Effector memory CD4-positive, alpha-beta T cell (primary cell): Measurements from ENCODE around the gene R3HDM2.

ENCODE experiments used
- DNase-seq, 3 donors: peaks; one replicate each; pipeline ENCODE4 v3.0.0-alpha.2; 2020
- H3K27ac ChIP-seq: 2 replicates; pipeline ENCODE4 v1.7.0; 2013; ENCODE audit warnings: mild to moderate bottlenecking, low read length, moderate library complexity; ENCODE audit not compliant: insufficient read depth, poor library complexity, severe bottlenecking
- H3K27me3 ChIP-seq: replicated peaks from 2 replicates; pipeline ENCODE4 v1.7.0; 2013; ENCODE audit warnings: mild to moderate bottlenecking, low read length; ENCODE audit not compliant: insufficient read depth, control insufficient read depth, poor library complexity, severe bottlenecking
- H3K36me3 ChIP-seq: 2 replicates; pipeline ENCODE4 v1.7.0; 2013; ENCODE audit warnings: mild to moderate bottlenecking, low read length, moderate library complexity; ENCODE audit not compliant: control insufficient read depth, insufficient read depth
- H3K4me1 ChIP-seq: 2 replicates; pipeline ENCODE4 v1.7.0; 2013; ENCODE audit warnings: low read length, mild to moderate bottlenecking; ENCODE audit not compliant: control insufficient read depth, insufficient read depth, poor library complexity, severe bottlenecking
- H3K4me3 ChIP-seq: 2 replicates; pipeline ENCODE4 v1.7.0; 2013; ENCODE audit warnings: low read length, low read depth, mild to moderate bottlenecking; ENCODE audit not compliant: insufficient read depth, poor library complexity, severe bottlenecking
- H3K9me3 ChIP-seq: 2 replicates; pipeline ENCODE4 v1.7.0; 2013; ENCODE audit warnings: mild to moderate bottlenecking, low read length, moderate library complexity; ENCODE audit not compliant: control insufficient read depth

R3HDM2 gene

DNA sequence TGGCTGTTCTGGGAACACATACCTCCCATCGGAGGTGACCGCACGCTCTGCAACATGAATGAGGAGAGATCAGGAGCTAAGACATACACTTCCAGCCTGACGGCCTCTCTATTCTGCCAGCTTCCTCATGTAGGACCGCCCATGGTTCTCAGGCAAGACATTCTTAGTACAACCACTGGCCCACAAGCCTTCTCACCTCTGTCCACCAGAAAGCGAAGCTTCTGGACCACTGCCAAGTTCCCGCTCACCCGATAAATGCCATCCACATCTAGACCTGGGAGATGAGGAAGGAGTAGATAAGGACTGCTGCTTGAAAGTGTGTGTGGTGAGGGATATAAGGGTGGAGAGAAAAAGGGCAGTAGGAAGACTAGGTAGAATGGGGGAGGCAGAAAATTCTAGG, 43.6 kb upstream of the R3HDM2 start:
- no peaks in the 10 kb centered on the region for H3K27me3 ChIP-seq
- H3K4me1 ChIP-seq: peaks cover 35% of the 10 kb centered on the region
- H3K9me3 ChIP-seq: no peaks in the 10 kb centered on the region
- H3K27ac ChIP-seq: no peak overlapping the region
- peaks cover 56% of the 10 kb centered on the region for H3K36me3 ChIP-seq
- no peak overlapping the region for H3K4me3 ChIP-seq
- DNase-seq: no peak

DNA sequence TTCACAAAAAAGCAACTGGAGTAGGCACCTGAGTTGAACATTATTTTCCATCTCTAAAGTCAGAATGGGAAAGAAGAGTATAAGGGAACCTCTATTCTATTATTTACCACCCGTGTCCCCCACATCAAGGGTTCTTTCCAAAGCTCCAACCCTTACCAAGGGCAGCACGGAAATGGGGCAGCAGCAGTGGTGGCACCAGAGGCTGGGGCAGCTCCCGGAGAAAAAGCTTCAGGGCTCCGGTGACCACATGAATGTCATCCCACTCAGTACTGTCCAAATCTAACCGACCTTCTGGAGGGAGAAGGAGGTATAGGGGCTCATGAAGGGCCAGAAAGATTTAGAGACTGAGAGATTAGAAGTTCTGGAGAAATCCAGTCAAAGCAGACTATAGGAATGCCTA, 43.0 kb upstream of the R3HDM2 start:
- no peaks in the 10 kb centered on the region for H3K27me3 ChIP-seq
- peaks cover 62% of the 10 kb centered on the region for H3K36me3 ChIP-seq
- no peak overlapping the region for H3K4me3 ChIP-seq
- peaks cover 30% of the 10 kb centered on the region for H3K4me1 ChIP-seq
- no peak for DNase-seq
- no peak overlapping the region for H3K27ac ChIP-seq
- no peaks in the 10 kb centered on the region for H3K9me3 ChIP-seq

DNA sequence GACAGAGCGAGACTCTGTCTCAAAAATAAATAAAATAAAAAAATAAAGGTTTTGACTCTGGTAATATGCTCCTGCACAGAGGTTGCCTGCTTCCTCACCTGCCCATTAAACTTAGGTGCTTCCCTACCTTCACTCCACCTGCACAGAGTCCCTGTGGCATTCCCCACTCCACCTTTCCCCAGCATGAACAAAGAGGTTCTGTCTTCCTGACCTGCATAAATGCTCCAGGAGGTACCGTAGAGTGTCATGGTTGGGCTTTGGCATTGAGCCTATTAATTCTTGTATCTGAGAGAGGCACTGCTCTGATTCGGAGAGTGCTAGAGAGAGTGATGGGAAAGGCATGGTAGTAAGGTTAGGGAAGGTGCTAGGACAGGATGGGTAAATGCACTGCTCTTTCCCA, 42.5 kb upstream of the R3HDM2 start:
- Histone ChIP-seq H3K36me3 (peaks cover 63% of the 10 kb centered on the region), H3K4me1 (peaks cover 25% of the 10 kb centered on the region), H3K27me3 (no peaks in the 10 kb centered on the region), H3K4me3 (no peak overlapping the region), H3K9me3 (no peaks in the 10 kb centered on the region), H3K27ac (no peak overlapping the region)
- no peak for DNase-seq

DNA sequence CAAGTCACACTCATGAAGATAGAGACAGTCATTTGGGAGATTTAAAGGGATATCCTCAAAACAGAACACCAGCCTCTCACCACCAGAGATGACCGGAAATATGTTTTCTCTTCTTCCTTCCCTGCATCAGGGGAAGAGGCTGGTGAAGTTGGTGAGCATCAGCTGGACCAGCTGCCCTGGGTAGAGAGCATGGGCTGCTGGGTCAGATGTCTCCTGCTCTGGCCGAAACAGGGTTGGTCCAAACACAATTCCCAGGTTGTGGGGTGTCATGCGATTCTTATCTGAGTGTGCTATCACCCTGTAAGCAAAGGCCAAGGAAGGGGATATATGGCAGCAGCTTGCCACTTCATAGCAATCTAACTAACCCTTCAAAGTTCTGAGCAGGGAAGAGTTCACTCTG, 41.5 kb upstream of the R3HDM2 start:
- no peak for DNase-seq
- Histone ChIP-seq H3K9me3 (no peaks in the 10 kb centered on the region), H3K36me3 (peaks cover 63% of the 10 kb centered on the region), H3K27ac (no peak overlapping the region), H3K4me3 (no peak overlapping the region), H3K27me3 (no peaks in the 10 kb centered on the region), H3K4me1 (peaks cover 15% of the 10 kb centered on the region)

DNA sequence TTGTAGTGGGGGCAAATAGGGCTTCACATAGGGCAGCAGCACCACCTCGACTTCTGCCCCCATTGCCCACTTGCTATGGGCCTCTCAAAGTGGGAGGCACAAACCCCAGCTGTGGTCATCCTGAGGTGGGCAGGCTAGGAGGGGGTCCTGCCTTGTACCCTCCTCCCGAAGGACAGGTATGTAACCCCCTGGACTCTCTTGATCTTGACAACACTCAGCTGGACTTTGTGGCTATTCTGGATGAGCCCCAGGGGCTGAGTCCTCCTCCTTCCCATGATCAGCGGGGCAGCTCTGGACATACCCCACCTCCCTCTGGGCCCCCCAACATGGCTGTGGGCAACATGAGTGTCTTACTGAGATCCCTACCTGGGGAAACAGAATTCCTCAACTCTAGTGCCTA, 40.8 kb upstream of the R3HDM2 start:
- H3K4me3 ChIP-seq: no peak overlapping the region
- peaks cover 63% of the 10 kb centered on the region for H3K36me3 ChIP-seq
- peaks cover 13% of the 10 kb centered on the region for H3K4me1 ChIP-seq
- no peaks in the 10 kb centered on the region for H3K9me3 ChIP-seq
- DNase-seq: no peak
- no peaks in the 10 kb centered on the region for H3K27me3 ChIP-seq
- no peak overlapping the region for H3K27ac ChIP-seq

DNA sequence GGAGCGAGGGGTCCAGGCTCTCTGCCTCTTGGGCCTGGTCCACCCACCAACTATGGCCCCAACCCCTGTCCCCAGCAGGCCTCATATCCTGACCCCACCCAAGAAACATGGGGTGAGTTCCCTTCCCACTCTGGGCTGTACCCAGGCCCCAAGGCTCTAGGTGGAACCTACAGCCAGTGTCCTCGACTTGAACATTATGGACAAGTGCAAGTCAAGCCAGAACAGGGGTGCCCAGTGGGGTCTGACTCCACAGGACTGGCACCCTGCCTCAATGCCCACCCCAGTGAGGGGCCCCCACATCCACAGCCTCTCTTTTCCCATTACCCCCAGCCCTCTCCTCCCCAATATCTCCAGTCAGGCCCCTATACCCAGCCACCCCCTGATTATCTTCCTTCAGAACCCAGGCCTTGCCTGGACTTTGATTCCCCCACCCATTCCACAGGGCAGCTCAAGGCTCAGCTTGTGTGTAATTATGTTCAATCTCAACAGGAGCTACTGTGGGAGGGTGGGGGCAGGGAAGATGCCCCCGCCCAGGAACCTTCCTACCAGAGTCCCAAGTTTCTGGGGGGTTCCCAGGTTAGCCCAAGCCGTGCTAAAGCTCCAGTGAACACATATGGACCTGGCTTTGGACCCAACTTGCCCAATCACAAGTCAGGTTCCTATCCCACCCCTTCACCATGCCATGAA, 40.3 kb upstream of the R3HDM2 start:
- no peak overlapping the region for H3K27ac ChIP-seq
- H3K27me3 ChIP-seq: no peaks in the 10 kb centered on the region

DNA sequence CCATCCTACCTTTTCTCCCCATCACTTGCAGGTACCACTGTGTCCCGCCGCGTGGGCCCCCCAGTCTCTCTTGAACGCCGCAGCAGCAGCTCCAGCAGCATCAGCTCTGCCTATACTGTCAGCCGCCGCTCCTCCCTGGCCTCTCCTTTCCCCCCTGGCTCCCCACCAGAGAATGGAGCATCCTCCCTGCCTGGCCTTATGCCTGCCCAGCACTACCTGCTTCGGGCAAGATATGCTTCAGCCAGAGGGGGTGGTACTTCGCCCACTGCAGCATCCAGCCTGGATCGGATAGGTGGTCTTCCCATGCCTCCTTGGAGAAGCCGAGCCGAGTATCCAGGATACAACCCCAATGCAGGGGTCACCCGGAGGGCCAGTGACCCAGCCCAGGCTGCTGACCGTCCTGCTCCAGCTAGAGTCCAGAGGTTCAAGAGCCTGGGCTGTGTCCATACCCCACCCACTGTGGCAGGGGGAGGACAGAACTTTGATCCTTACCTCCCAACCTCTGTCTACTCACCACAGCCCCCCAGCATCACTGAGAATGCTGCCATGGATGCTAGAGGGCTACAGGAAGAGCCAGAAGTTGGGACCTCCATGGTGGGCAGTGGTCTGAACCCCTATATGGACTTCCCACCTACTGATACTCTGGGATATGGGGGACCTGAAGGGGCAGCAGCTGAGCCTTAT, 39.6 kb upstream of the R3HDM2 start:
- H3K4me1 ChIP-seq: peaks cover 4% of the 10 kb centered on the region
- H3K4me3 ChIP-seq: no peak overlapping the region
- H3K27ac ChIP-seq: no peak overlapping the region
- no peaks in the 10 kb centered on the region for H3K9me3 ChIP-seq
- no peaks in the 10 kb centered on the region for H3K27me3 ChIP-seq
- H3K36me3 ChIP-seq: peaks cover 63% of the 10 kb centered on the region
- no peak for DNase-seq

More for the DNA sequence above, 40.3 kb upstream of the R3HDM2 start:
- Histone ChIP-seq H3K4me3 (no peak overlapping the region), H3K36me3 (peaks cover 63% of the 10 kb centered on the region), H3K9me3 (no peaks in the 10 kb centered on the region), H3K4me1 (peaks cover 11% of the 10 kb centered on the region)
- DNase-seq: no peak

DNA sequence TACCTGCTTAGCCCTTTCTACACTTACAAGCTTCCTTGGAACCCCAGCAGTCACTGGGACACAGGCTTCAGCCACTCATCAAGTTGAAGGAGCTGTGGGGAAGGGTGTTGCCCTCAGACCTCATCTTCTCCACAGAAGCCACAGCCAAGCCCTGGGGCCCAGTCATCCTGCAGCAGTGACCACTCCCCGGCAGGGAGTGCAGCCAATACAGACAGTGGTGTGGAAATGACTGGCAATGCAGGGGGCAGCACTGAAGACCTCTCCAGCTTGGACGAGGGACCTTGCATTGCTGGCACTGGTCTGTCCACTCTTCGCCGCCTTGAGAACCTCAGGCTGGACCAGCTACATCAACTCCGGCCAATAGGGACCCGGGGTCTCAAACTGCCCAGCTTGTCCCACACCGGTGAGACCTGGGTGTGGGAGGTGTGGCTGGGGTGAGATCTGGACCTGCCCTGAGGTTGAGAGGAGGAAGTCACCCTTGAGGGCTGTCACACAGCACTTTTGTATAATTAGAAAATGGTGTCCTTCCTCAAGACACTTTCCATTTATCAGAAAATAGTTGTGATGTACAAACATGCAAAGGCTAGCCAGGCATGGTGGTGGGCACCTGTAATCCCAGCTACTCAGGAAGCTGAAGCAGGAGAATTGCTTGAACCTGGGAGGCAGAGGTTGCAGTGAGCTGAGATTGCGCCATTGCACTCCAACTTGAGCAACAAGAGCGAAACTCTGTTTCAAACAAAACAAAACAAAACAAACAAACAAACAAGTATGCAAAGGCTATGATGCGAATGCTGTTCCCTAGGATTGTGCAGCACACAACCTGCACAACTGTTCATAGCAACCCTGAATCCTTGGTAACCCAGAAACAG, 38.7 kb upstream of the R3HDM2 start:
- no peak overlapping the region for H3K4me3 ChIP-seq
- no peaks in the 10 kb centered on the region for H3K4me1 ChIP-seq
- H3K36me3 ChIP-seq: peaks cover 54% of the 10 kb centered on the region
- DNase-seq: no peak
- no peaks in the 10 kb centered on the region for H3K9me3 ChIP-seq
- H3K27me3 ChIP-seq: no peaks in the 10 kb centered on the region
- H3K27ac ChIP-seq: no peak overlapping the region

DNA sequence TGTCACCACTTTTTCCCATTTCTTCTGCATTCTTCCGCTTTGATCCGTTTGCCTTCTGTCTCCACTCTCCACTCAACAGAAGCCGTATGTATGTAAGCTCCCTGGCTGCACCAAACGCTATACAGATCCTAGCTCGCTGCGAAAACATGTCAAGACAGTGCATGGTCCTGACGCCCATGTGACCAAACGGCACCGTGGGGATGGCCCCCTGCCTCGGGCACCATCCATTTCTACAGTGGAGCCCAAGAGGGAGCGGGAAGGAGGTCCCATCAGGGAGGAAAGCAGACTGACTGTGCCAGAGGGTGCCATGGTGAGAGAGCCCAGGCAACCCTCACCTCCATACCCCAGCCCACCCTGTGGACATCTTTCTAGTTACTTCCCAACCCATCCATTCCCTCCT, 37.1 kb upstream of the R3HDM2 start:
- Histone ChIP-seq H3K36me3 (peaks cover 40% of the 10 kb centered on the region), H3K27me3 (no peaks in the 10 kb centered on the region), H3K4me1 (no peaks in the 10 kb centered on the region)

More for the DNA sequence above, 37.1 kb upstream of the R3HDM2 start:
- no peaks in the 10 kb centered on the region for H3K9me3 ChIP-seq
- no peak overlapping the region for H3K27ac ChIP-seq
- no peak for DNase-seq
- no peak overlapping the region for H3K4me3 ChIP-seq
